Measurements from ENCODE around the gene ZC3H18.

GRCh38 chr16:88530051-88530857 lies 39.9 kb upstream of the ZC3H18 start:
- TF ChIP-seq POLR2AphosphoS5 (IDR thresholded peaks at IDR 0.05) (no peak), RAD21 (conservative IDR thresholded peaks at IDR 0.05) (no peak), CTCF (IDR thresholded peaks at IDR 0.05; ENCODE audit: poor library complexity, severe bottlenecking) (no peak)
